GM18868 (cell line): ENCODE results near the gene R3HCC1L.
"Not testable (repeated sequence)": the region's sequence is repeated elsewhere in the genome, so short reads cannot be mapped to it uniquely, and the experiment has no call there.

ENCODE experiments used
- ATAC-seq: cut with Tn5 transposase; IDR thresholded peaks from one replicate; pipeline ENCODE4 v1.9.1; 2021; ENCODE audit warnings: mild to moderate bottlenecking, moderate library complexity; ENCODE audit not compliant: unreplicated experiment

Gene R3HCC1L

DNA sequence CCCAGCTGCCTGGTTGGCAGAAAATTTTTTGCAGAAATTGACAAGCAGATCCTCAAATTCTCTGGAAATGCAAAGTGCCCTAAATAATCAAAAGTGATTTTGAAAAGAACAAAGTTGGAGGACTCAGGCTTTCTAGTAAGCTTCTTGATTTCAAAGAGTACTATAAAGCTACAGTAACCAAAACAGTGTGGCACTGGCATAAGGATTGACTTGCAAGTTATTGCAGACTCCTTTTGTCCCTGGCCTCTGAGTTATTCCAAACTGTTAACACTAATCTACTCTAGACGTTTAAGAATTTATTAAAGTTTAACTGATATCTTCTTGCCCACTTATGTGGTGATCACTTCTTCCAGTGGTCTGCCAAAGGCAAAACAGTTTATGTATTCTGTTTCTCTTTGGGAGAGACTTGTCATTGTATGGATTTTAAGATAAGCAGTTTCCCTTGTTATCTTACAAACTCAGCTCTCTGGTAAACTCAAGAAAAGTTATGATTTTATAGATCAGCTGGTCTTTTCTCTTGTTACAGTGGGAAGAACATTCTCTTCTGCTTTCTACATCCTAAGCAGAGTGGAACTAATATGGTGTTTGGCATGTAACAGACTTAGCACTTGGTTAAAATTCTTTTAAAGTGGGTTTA lies 92.2 kb downstream of the R3HCC1L start:
- no peak for ATAC-seq

DNA sequence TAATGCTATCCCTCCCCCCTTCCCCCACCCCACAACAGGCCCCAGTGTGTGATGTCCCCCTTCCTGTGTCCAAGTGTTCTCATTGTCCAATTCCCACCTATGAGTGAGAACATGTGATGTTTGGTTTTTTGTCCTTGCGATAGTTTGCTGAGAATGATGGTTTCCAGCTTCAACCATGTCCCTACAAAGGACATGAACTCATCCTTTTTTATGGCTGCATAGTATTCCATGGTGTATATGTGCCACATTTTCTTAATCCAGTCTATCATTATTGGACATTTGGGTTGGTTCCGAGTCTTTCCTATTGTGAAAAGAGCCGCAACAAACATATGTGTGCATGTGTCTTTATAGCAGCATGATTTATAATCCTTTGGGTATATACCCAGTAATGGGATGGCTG lies 93.3 kb downstream of the R3HCC1L start:
- ATAC-seq: not testable (repeated sequence)

DNA sequence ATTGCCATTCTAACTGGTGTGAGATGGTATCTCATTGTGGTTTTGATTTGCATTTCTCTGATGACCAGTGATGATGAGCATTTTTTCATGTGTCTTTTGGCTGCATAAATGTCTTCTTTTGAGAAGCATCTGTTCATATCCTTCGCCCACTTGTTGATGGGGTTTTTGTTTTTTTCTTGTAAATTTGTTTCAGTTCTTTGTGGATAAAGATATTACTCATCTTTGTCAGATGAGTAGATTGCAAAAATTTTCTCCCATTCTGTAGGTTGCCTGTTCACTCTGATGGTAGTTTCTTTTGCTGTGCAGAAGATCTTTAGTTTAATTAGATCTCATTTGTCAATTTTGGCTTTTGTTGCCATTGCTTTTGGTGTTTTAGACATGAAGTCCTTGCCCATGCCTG lies 93.8 kb downstream of the R3HCC1L start:
- ATAC-seq: not testable (repeated sequence)

DNA sequence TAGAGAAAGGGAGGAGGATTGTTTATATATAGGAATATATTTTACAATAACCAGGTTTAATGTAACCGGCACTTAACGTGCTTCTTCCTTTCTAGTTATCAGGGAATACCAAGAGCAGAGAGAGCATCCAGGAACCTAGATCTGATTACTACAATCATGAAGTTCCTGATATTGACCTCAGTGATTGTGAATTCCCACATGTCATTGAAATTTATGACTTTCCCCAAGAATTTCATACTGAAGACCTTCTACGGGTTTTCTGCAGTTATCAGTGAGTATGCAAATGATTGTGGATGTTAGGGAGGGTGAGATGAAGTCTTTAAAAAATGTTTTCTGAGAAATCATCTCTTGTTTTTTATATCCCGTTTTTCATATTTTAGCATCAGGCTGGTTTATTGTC lies 97.0 kb downstream of the R3HCC1L start:
- ATAC-seq: no peak

DNA sequence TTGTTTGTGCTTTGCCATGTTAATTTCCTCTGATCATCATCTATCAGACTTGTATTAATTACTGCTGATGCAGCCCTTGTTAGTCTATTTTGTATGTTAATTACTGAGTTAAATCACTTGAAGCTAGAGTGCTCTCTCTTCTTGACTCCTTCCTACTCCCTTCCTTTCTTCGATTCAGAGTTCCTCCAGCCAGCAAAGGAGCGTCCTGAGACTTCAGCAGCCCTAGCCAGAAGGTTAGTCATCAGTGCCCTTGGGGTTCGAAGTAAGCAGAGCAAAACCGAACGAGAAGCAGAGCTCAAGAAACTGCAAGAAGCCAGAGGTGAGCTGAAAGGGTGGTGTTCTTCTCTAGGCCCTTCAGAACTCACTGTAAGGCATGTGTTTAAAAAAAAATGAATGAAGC lies 101.4 kb downstream of the R3HCC1L start:
- ATAC-seq: no peak

DNA sequence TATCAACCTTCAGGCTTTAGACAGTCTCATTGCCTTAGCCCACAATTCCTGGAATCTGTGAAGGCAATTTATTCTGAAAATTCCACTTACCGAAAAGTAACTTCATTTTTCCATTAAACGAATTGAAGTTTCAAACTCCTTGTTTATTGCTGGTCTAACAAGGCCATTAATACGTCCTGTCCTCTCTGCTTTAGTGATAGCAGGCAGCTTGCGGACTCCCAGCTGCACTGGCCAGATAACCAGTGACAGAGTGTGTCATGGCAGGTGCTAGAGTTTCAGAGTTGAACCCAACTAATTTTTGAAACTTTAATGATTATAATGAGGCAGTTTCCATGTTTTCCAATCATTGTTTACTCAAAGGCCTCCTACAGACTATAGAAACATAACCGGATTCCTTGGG lies 102.4 kb downstream of the R3HCC1L start:
- ATAC-seq: no peak

DNA sequence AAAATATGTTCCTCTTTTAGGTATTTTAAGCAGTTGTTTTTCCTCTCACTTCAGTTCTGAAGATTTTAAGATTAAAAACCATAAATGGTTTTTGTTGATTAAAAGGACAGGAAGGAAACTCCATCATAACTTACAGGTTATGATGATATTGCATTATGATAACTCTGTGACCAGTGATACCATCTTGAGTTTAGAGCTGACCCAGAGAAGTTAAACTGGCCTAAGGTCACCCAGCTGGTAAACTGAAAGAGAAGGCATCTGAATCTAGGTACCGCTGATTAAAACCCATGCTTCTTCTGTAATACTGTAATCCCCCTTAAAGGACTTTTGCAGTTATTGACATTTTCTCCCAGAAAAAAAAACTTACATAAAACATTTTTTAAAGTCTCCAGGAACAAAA lies 103.9 kb downstream of the R3HCC1L start:
- ATAC-seq: no peak

DNA sequence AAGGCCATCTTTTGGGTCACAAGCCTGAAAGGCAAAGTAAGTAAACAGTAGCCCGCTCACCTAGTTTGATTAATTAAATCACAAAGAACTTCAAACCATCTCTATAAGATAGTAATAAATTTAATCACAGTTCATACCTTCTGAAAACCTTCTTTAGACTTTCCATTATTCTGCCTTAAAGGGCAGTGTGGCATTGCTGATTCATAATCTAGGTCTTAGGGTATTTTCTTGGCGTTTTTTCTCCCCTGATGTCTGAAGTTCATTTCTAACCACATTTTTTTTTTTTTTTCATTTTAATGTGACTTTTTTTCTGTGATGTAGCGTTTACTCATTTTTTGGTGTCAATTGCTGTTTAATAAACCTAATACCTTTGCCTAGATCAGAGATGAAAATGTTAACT lies 106.1 kb downstream of the R3HCC1L start:
- ATAC-seq: no peak

DNA sequence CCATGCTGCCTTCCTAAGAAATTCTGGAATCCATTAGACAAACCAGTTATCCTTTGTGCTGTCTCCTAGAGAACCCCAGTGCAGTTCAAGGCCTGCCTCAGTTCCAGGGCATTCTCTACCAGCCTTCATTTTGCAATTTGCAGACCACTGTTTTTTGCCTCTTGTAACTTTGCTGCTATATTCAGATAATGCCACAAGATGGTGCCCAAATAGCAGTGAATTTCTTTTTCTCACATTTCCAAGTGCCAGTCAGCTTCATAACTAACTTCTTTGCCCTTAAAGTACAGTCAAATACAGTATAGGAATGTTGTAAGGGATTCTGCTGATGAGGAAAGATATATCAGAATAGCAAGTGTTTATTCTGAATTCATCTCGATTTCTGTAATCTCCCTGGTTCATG lies 108.4 kb downstream of the R3HCC1L start:
- ATAC-seq: no peak

DNA sequence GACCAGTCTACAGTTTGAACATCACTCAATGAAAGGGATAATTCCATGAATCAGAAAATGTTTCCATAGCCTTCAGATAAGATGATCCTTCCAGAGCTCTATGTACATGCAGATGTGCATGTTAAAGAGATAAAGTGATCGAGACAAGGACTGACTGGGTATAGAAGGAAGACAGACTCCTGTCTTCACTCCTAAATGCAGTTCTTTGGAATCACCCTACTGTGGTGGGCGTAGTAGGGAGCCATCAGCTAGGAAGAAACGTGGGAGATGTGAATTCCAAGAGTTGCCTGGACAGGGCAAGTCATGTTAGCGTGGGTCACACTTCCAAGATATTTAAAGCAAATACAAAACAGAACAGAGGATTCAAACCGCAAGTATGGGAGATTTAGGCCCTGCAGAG lies 109.7 kb downstream of the R3HCC1L start:
- ATAC-seq: no peak

DNA sequence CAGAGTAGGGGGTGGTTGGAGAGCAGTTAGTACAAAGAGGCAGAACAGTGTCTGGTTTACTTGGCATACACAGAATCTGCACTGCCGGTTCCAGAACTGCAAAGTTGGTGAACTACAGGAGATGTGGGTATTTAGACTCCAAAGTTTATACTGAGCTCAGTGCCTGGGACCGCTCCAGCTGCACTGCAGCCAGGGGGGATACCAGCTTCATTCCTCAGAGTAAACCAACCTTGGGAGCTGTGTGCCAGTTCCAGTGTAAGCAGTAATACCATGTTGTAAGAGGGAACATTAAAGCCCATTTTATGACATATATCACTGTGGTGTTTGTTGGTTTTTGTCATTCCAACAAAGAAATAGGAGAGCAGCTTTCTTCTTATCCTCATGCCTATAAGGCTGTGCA lies 110.1 kb downstream of the R3HCC1L start:
- no peak for ATAC-seq

DNA sequence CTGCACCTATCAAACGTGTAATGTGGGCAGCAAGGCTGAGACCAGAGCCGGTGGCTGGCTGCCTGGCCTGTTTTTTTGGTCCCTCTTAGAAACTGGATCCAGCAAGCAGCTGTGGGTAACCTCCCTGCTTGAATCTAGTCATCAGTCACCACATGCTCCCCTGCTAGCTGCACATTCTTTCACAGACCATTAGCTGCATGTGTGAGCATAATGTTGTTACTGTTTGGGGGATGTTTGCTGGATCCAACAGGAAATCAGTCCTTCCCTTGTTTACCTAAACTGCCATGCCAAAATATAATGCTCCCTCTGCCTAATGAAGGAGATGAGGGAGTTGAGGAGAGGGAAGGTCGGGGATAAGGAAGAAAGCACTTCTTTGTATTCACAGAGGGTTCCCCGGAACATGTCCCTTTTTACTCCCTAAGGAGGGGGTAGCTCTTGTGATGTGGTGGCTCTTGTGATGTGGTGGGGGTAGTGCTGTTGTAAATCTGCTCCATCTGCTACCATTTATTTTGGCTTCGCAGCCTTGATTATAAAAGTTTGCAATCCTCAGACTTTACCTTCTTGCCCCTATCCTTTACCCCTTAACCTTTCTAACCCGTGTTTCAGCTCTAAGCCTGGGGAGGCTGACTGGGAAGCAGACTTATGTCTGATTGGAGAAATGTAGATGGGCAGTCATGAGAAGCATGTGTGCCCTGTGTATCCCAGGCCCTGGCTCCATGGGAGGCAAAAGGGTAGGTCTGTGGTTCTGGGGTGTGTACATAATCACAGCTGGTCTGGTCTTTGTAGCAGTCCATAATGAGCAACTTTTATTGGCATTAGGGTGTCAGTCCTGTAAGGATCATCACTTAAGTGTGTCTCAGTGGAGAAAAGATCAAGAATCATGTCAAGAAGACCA lies 112.7 kb downstream of the R3HCC1L start:
- ATAC-seq: no peak

DNA sequence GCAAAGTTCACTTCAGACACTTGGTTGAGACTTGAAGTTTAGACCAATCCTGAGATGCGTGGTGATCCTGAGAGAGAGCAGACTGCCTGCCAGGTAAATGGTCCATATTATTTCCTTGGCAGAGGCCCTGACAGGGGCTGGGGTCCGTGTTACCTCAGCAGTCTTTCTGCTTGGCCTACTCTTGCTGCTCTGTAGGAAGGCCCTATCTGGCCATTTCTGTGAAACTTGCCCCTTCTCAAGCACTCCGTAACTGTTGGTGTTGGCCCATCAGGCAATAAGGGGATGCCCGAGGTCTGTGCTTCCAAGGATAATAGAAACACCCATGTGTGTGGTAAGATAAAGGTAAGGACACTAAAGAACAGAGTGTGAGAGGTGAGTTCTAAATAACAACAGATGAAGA lies 113.6 kb downstream of the R3HCC1L start:
- no peak for ATAC-seq

DNA sequence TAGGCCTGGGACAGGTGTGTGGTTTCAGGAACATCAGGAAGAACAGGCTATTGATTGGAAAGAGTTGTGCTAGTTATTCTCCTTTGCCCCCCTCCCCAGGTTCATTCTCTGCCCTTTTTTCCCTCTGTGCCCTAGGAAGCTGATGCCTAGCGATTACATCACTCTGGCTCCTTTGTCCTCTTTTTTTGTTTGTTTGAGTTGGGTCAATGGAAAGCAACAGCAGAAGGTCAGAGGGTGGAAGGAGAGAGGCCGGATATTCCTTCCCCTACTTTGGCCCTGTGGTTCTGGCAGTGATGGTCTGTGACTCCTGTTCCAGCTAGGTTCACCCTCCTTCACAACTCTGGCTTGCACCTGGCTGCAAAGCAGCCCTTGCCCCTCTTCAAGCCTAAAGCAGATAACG lies 114.7 kb downstream of the R3HCC1L start:
- ATAC-seq: no peak

DNA sequence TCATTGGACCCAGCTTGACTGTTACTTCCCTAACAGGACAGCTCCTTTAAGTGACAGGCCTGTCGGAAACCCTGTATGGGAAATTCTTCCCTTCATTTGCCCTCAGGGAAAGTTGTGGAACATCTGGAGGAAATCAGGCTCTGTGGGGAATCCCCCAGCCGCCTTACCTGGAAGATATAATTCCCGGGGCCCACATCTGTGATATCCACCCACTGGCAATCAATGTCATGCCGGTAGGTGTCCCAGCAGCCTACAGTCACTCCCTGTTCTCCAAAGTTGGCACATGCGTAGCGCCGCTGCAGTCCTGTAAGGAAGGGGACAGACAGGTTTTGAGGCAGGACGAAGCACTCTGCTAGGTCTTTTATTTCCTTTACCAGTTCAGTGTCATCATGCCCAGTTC lies 116.9 kb downstream of the R3HCC1L start:
- ATAC-seq: no peak

DNA sequence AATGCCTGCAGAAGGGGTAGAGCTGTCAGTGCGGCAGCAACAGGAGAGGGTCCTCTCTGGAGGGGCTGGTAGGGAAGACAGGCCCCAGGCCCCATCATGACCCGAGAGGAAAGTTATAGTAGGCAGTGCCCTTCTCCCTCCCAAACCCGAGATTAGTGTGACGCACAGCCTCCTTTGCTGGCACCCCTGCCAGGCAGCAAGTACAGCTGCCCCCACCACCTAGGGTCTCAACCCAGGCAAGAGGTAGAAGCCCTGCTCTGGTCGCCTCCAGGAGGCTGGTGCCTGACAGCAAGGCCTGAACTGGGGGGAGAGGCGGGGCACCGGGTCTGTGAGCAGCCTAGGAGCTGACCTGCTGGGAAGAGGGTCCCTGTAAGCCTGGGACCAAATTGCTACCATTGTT lies 118.0 kb downstream of the R3HCC1L start:
- ATAC-seq: no peak

DNA sequence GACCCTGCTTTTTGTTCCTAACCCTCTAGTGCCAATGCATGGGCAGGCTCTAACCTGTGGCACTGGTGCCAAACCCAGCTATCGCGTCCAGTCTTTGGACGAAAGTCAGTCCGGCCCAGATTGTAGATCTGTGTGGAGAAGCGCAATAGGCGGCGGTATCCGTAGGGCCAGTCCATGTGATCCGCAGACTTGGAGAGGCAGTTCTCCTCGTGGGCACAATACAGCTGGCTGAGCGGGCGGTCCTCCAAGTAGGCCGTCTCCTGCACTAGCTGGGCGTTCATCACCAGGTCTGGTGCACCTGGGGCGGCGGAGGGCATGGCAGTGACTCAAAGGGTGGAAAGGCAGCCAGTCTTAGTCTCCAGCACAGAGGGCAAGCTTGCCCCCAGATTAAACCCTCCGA lies 119.0 kb downstream of the R3HCC1L start:
- ATAC-seq: no peak

DNA sequence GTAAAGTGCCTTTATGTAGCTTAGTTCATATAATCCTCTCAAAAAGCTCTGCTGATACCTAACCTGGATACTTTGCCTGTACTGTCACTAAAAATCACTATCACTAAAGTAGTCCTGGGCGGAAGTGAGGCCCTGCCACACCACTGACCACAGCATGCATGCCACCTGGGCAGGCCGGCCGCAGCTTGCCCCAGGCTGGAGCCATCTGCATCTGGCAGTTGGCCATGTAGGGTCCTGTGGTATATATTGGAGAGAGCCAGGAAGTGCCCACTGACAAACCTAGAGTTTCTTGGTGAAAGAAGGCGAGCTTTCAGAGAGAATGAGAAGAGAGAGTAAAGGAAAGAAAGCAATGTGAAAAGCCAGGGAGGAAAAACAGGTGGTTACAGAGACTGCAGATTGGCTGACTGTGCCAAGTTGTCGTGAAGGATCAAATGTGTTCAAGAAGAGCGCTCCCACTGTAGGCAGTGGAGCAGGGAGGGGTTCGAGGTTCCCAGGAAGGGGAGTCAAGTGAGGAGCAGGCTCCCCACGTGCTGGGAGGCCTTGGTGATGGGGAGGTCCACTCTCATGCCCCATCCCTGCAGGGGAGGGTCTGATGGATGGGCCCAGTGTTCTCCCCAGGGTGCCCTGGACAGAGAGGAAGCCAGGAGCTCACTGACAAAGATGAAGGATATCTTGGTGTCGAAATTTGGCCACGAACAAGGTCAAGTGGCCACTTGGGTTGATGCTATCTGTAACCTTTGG lies 119.9 kb downstream of the R3HCC1L start:
- no peak for ATAC-seq

DNA sequence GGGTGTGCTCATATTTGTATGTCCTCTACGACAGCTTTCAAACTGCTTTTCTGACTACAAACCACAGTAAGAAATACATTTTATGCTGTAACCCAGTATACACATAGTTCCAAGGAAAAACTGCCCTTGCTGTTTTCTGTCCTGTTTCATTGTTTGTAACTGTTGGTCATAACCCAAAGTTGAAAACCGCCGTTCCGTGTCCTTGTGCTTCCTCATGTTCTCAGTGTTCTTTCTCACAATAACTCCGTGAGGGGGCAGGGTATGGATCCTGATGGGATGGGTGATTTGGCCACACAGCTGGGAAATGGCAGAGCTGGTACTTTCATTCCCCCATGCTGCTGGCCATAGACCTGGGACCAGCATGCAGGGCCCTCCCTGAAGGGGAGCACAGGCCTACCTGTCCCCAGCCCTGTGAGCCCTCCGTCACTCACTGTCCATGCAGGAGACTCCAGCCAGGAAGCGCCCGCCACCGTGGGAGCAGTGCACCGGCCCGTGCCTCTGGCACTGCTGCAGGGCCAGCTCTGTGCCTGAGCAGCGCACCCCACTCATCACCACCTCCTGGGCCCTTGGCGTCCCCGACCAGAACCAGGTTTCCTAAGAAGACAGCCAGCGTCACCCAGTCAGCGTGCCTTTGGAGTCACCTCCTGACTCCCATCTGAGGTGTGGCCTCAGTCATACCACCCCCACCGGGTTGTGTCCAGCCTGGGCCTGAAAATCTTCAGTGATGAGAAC lies 120.9 kb downstream of the R3HCC1L start:
- no peak for ATAC-seq

DNA sequence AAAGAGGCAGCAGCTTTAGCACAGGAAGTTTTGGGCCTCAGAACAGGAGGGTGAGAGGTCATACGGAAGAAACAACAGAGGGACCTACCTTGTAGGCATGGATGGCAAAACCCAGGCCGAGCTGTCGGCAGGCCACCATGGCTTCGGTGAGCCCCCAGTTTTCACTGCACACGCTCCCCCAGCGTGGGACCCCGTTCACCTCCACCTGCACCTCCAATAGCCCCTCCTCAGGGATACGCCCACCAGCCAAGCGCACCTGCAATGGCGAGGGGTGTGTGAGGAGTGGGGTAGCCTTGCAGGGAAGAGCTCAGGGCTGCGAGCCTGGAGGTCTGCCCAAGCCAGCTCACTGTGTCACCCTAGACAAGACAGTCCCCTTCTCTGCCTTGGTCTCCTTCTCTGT lies 122.2 kb downstream of the R3HCC1L start:
- ATAC-seq: no peak

DNA sequence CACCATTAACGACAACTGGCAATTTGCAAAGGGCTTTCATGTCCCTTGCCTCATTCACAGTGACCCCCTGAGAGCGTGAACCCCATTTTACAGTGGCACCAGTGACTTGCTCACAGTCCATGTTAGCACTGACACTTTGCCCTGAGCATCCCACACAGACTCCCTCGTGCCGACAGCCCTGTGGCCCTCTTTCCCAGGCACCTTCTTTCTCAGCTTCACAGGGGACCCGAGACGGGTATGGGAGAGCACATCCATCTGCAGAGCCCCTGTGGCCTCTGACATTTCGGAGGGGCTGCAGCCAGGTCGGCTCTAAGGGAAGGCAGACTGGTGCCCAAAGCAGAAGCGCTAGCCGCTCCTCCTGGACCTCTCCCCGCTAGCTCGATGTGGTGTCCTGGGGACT lies 122.7 kb downstream of the R3HCC1L start:
- ATAC-seq: no peak
